ENCODE results near the gene ALG8. TPM values are rescaled to one million over a fixed set of nuclear protein-coding genes. Genes with fewer than 3 reads are reported as not detected.

Gene ALG8
- total RNA-seq, 1 experiment from 2014 or later, result 118 TPM

GRCh38 chr11:78164471-78164870, 25.0 kb upstream of the ALG8 start:
- in situ Hi-C loops (cut with HindIII; ENCODE audit: low pct_unique_long_range_greater_than_20kb, low sequenced_read_pairs), result no loop called here

DNA sequence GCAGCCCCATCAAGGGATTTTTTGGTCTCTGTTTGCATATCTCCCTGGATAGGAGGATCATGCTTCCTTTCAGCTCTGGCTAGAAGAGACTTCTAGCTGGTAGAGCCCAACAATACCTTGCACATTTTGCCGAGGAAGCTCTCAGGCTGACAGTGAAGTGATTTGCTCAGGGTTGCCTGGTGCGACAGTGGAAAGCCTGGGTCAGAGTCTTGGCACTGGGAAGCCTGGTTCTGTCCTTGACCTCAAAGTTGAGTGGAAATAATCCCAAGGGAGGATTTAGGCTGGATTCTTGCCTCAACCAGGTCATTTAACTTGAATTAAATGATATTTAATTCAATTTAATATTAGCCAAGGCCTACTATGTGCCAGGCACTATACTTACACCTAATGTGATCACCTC, 24.4 kb upstream of the ALG8 start:
- DNase-seq (ENCODE audit: low read depth, low spot score), result no peak
- in situ Hi-C loops (cut with HindIII; ENCODE audit: low pct_unique_long_range_greater_than_20kb, low sequenced_read_pairs), result no loop called here

More at GRCh38 chr11:78164471-78164870, 25.0 kb upstream of the ALG8 start:
- DNase-seq (ENCODE audit: low read depth, low spot score), result no peak

- DNase-seq (ENCODE audit: low read depth, low spot score), result no peak
- in situ Hi-C loops (cut with HindIII; ENCODE audit: low pct_unique_long_range_greater_than_20kb, low sequenced_read_pairs), result no loop called here
These were observed 22.5 kb upstream of the ALG8 start for GRCh38 chr11:78161962-78162371.

GRCh38 chr11:78161346-78161745, 21.9 kb upstream of the ALG8 start:
- in situ Hi-C loops (cut with HindIII; ENCODE audit: low pct_unique_long_range_greater_than_20kb, low sequenced_read_pairs), result no loop called here

GRCh38 chr11:78160557-78160956, 21.1 kb upstream of the ALG8 start:
- in situ Hi-C loops (cut with HindIII; ENCODE audit: low pct_unique_long_range_greater_than_20kb, low sequenced_read_pairs), result no loop called here
- DNase-seq (ENCODE audit: low read depth, low spot score), result no peak

More at GRCh38 chr11:78161346-78161745, 21.9 kb upstream of the ALG8 start:
- DNase-seq (ENCODE audit: low read depth, low spot score), result no peak

- DNase-seq (ENCODE audit: low read depth, low spot score), result no peak
- in situ Hi-C loops (cut with HindIII; ENCODE audit: low pct_unique_long_range_greater_than_20kb, low sequenced_read_pairs), result no loop called here
These were observed 19.7 kb upstream of the ALG8 start for GRCh38 chr11:78158987-78159652.

GRCh38 chr11:78156127-78156844, 16.9 kb upstream of the ALG8 start:
- DNase-seq (ENCODE audit: low read depth, low spot score), result no peak
- in situ Hi-C loops (cut with HindIII; ENCODE audit: low pct_unique_long_range_greater_than_20kb, low sequenced_read_pairs), result no loop called here

DNA sequence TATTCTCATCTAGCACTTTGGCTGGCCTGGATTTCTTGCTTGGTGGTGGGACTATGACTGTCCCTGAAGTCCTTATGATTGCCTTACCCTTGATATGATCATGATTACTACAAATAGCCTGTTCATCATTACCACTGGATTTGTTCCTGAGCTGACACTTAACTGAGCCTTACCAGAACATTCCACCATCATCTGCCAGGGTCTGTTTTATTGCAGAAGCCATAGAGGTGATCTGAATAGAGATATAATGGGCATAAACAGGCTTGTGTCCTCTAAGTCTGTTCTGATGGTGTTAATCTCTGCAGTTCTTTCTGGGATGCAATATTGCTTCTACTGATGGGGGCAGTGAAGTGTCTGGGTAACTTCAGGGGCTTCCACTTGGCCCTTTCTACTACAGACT, 12.4 kb upstream of the ALG8 start:
- in situ Hi-C loops (cut with HindIII; ENCODE audit: low pct_unique_long_range_greater_than_20kb, low sequenced_read_pairs), result no loop called here
- no peak for DNase-seq (ENCODE audit: low read depth, low spot score)

DNA sequence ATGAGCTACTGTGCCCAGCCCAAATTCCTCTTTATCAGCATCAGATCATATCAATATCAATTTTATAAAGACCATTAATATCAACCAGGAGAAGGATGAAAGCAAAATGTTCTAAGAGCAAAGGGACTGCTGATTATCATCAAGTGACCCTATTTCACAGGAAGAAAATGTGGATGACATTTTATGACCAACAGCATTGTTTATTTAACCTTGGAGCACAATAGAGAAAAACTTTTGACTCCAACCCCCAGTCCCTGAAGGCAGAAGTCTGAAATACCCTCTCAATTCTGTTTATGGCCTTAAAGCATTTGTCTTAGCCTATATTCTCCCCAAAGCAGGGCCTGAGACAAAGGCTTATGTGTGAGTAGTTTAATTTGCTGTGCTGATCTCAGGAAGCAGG, 11.3 kb upstream of the ALG8 start:
- in situ Hi-C loops (cut with HindIII; ENCODE audit: low pct_unique_long_range_greater_than_20kb, low sequenced_read_pairs), result no loop called here
- DNase-seq (ENCODE audit: low read depth, low spot score), result no peak

DNA sequence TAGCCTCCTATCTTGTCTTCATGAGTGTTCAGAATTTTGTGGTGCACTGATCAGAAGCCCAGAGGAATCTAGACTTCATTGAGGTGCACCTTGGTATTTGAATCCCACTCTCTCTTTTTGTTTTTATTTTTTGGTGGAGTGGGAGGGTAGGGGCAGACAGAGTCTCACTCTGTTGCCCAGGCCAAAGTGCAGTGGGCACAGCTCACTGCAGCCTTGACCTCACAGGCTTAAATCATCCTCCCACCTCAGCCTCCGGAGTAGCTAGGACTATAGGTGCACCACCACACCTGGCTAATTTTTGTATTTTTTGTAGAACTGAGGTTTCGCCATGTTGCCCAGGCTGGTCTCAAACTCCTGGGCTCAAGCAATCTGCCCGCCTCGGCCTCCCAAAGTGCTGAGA, 10.9 kb upstream of the ALG8 start:
- in situ Hi-C loops (cut with HindIII; ENCODE audit: low pct_unique_long_range_greater_than_20kb, low sequenced_read_pairs), result no loop called here
- DNase-seq (ENCODE audit: low read depth, low spot score), result no peak

GRCh38 chr11:78149646-78150045, 10.2 kb upstream of the ALG8 start:
- peak; percentile 53 for DNase-seq (ENCODE audit: low read depth, low spot score)
- in situ Hi-C loops (cut with HindIII; ENCODE audit: low pct_unique_long_range_greater_than_20kb, low sequenced_read_pairs), result no loop called here

GRCh38 chr11:78147807-78148206, 8.4 kb upstream of the ALG8 start:
- no peak for DNase-seq (ENCODE audit: low read depth, low spot score)
- in situ Hi-C loops (cut with HindIII; ENCODE audit: low pct_unique_long_range_greater_than_20kb, low sequenced_read_pairs), result no loop called here

- in situ Hi-C loops (cut with HindIII; ENCODE audit: low pct_unique_long_range_greater_than_20kb, low sequenced_read_pairs), result no loop called here
These were observed 6.1 kb upstream of the ALG8 start for GRCh38 chr11:78145511-78146025.

GRCh38 chr11:78140392-78141077, 1.1 kb upstream of the ALG8 start:
- DNase-seq (ENCODE audit: low read depth, low spot score), result no peak

More at GRCh38 chr11:78145511-78146025, 6.1 kb upstream of the ALG8 start:
- DNase-seq (ENCODE audit: low read depth, low spot score), result peak; percentile 95

GRCh38 chr11:78138694-78139421, 568 bp downstream of the ALG8 start:
- DNase-seq (ENCODE audit: low read depth, low spot score), result no peak
- in situ Hi-C loops (cut with HindIII; ENCODE audit: low pct_unique_long_range_greater_than_20kb, low sequenced_read_pairs), result no loop called here

More at GRCh38 chr11:78140392-78141077, 1.1 kb upstream of the ALG8 start:
- in situ Hi-C loops (cut with HindIII; ENCODE audit: low pct_unique_long_range_greater_than_20kb, low sequenced_read_pairs), result no loop called here

DNA sequence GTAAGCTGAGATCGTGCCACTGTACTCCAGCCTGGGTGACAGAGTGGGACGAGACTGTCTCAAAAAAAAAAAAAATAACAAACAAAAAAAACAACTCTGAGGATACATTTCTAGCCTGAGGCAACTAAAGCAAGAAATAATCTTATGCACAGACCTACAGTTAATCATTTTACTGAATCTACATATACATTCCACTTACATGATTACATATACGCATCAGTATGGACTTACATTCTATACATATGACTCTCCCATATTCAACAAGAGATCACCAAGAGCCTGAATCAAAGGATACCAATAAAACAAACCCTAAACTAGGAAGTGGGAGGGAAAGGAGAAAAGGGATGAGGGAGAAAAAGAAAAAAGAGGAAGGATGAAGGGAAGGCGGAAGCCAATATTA, 1.1 kb downstream of the ALG8 start:
- DNase-seq (ENCODE audit: low read depth, low spot score), result no peak
- in situ Hi-C loops (cut with HindIII; ENCODE audit: low pct_unique_long_range_greater_than_20kb, low sequenced_read_pairs), result no loop called here

DNA sequence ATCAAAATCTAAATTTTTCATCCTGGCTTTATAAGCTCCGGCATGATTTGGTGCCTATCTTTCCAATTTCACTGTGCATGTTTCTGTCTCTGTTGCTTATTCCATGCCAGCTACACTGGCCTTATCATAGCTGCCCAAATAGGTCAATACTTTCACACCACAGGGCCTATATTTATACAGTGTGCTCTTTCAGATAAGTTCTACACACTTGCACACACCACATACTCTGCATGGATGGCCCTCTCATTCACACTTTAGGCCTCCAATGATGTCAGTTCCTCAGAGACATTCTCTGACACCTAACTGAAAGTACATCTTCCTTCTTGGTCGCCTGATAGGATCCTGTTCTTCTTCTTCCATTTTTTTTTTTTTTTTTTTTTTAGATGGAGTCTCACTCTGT, 7.0 kb downstream of the ALG8 start:
- no peak for DNase-seq (ENCODE audit: low read depth, low spot score)
- in situ Hi-C loops (cut with HindIII; ENCODE audit: low pct_unique_long_range_greater_than_20kb, low sequenced_read_pairs), result no loop called here

GRCh38 chr11:78131956-78132355, 7.5 kb downstream of the ALG8 start:
- in situ Hi-C loops (cut with HindIII; ENCODE audit: low pct_unique_long_range_greater_than_20kb, low sequenced_read_pairs), result no loop called here
- no peak for DNase-seq (ENCODE audit: low read depth, low spot score)
